ENCODE measurements around the gene RANBP1. TPM values are rescaled to one million over a fixed set of nuclear protein-coding genes. Genes with fewer than 3 reads are reported as not detected.

Gene RANBP1
- total RNA-seq, 2 donors from 2014 or later, result 295 to 349 TPM

DNA sequence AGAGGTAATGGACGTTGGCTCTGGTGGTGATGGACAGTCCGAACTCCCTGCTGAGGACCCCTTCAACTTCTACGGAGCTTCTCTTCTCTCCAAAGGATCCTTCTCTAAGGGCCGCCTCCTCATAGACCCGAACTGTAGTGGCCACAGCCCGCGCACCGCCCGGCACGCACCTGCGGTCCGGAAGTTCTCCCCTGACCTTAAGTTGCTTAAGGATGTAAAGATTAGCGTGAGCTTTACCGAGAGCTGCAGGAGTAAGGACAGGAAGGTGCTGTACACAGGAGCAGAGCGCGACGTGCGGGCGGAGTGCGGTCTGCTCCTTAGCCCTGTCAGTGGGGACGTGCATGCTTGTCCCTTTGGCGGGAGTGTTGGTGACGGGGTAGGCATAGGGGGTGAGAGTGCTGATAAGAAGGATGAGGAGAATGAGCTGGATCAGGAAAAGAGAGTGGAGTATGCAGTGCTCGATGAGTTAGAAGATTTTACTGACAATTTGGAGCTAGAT lies 29.8 kb upstream of the RANBP1 start:
- no peak for DNase-seq (ENCODE audit: low spot score in 2 of 2)
- Mint-ChIP-seq H3K9me3 (no peaks in the 10 kb centered on the region), H3K36me3 (peaks cover 33 to 40% of the 10 kb centered on the region in 2 donors), H3K27ac (peak overlapping the region in 1 of 2 donors; percentile 68)
- no peak for ATAC-seq

DNA sequence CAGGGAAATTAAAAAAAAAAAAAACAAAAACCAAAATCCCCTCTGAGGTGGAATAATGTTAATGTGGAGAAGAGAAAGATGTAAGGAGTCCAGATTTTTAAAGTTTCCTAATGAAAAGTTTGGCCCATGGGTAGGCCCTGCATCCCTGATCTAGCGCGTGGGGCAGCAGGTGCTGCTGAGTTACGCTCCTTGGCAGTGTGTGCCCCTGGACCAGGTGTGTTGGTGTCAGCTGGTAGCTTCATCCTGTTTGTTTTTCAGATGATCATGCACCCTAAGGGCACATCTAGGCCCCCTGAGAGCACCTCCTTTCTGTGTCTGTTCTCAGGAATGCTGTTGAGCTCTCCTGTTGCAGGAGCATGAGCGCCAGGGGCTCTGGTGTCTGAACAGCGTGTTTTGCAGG lies 29.1 kb upstream of the RANBP1 start:
- Mint-ChIP-seq H3K27ac (peak overlapping the region; percentile 68 to 89), H3K9me3 (no peaks in the 10 kb centered on the region), H3K36me3 (peaks cover 35 to 40% of the 10 kb centered on the region in 2 donors)
- no peak for DNase-seq (ENCODE audit: low spot score in 2 of 2)
- ATAC-seq, result no peak

DNA sequence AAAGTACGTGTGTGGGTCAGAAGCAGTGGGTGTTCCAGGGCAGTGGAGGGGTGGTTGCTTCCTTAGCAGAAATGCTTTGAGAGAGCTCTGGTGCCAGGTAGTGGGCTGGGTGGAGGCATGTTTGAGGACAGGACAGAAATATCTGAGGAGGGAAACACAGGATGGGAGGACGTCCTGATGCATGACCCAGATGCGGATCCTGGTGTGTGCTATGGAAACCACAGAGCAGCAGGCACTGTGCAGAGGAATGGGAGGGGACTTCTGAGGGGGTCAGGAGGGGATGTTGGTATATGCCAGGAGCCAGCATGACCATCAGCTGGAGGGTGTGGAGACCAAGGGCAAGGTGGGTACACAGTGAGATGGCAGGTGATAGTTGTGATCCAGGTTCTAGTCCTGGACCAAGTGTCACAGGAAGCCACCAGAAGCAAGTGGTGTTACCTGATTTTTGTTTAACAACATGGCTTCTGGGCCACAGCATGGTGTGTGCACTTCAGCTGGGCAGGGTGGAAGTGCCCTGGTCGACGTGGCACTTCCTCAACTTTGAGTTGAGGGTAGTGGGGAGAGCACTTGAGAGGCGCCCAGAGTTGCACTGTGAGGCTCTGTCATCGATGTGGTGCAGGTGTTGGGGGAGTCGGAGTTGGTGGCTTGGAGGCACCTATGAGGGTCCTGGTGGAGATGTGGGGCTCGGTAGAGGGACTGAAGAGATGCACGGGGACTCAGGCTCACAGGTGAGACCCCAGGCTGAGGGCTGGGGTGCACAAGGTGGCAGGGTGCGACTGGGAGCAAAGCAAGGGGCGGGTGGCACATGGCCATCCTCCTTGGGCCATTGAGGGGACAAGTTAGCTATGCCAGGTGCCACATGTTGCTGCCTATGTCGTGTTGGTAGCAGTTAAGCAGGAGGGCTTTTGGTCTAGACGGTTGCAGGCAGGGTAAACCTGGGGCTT lies 28.3 kb upstream of the RANBP1 start:
- H3K36me3 Mint-ChIP-seq, result peaks cover 35 to 38% of the 10 kb centered on the region in 2 donors
- ATAC-seq (no peak), DNase-seq (ENCODE audit: low spot score in 2 of 2) (no peak)
- no peaks in the 10 kb centered on the region for H3K9me3 Mint-ChIP-seq
- peak overlapping the region; percentile 68 to 89 for H3K27ac Mint-ChIP-seq

DNA sequence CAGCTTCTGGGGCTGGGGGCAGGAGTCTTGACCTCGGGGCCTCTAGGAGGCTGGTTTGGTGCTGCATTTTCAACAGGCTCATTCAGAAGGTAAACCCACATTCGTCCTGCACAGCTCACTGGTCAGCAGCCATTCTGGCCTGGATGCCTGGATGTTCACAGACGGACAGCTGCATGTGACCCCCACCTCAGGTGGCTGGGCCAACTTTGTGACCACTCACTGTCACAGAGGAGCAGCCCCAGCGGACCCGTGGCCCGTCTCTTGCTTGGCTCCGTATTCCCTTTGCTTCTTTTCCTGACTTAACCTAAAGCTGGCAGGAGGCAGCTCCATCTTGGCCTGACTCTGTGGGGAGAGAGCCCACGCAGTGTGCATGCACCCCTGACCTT lies 27.6 kb upstream of the RANBP1 start:
- no peak overlapping the region for H3K27ac Mint-ChIP-seq
- ATAC-seq, result no peak
- H3K36me3 Mint-ChIP-seq, result peaks cover 35 to 38% of the 10 kb centered on the region in 2 donors
- H3K9me3 Mint-ChIP-seq, result no peaks in the 10 kb centered on the region
- DNase-seq (ENCODE audit: low spot score in 2 of 2), result no peak

DNA sequence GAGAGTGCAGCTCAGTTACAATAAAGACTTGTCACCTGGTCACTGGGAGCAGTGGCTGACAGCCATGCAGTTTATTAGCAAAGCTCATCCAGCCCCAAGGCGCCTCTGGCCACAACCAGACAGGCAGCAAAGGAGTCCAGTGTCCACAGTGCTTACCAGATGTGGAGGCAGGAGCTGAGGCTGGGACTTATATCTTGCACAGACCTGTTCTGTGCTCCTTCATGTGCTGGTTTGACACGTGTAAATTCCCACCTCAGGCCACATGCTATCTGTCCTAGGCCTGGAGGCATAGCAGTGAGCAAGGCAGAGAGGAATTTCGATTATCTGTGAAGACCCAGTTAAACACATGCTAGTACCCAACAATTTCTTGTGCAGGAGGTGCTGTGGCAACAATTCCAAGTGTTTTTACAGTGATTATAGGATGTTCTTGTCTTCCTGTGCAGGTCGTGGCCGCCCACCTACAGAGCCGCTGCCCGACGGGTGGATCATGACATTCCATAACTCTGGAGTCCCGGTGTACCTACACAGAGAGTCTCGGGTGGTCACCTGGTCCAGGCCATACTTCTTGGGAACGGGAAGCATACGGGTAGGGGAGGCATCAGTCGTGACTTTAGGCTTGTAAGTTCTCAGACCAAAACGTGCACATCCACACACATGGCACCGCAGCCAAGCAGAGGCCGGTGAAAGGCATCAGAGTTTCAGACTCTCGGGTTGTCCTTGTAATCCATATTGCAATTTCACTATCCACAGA lies 26.5 kb upstream of the RANBP1 start:
- H3K9me3 Mint-ChIP-seq, result no peaks in the 10 kb centered on the region
- no peak for ATAC-seq
- H3K36me3 Mint-ChIP-seq, result peaks cover 44 to 46% of the 10 kb centered on the region in 2 donors
- no peak overlapping the region for H3K27ac Mint-ChIP-seq
- DNase-seq (ENCODE audit: low spot score in 2 of 2), result no peak

DNA sequence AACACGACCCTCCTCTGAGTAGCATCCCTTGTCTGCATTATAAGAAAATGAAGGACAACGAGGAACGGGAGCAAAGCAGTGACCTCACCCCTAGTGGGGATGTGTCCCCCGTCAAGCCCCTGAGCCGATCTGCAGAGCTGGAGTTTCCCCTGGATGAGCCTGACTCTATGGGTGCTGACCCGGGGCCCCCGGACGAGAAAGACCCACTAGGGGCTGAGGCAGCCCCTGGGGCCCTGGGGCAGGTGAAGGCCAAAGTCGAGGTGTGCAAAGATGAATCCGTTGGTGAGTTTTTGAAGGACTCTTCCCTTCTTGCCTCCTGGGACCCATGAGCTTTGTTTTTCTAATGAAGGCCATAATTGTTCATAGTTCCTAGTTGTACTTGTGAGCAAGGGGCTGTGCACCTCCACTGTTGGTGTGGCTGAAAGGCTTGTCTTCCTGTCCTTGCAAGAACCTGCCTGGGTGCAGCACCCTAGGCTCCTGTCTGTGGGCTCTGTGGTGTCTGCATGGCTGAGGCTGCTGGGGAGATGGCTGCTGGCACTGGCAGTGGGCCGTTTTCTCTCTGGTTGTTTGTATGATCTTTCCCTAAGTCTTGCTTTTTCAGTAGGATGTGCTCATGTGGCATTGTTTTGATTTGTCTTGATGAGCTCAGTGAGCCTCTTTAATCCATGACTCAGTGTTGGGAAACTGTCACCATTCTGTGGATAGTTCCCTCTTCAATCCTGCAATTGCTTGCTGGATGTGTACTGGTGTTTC lies 25.8 kb upstream of the RANBP1 start:
- ATAC-seq (no peak), DNase-seq (ENCODE audit: low spot score in 2 of 2) (no peak)

DNA sequence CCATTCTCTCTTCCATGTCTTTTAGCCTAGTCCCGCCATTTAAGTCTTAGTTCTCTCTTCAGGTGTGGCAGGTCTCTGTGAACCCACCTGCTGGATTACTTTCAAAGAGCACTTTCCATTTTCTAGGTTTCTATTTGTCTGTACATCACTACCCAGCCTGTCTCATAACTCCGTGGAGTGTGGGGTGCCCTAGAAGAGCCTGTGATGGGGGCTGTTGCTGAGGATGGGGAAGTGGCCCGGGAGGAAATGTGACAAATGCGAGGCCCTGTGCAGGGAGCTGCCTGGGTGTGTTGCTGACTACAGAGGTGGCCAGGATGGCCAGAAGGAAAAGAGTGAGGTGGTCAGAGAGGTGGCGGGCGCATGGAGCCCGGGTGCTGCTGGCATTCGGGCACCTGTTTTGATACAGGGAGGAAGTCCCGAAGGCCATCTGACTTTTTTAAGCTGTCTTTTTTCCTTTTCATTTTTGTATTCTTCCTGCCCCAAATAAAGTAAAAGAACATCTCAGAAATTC lies 25.1 kb upstream of the RANBP1 start:
- Mint-ChIP-seq H3K36me3 (peaks cover 51 to 57% of the 10 kb centered on the region in 2 donors), H3K9me3 (no peaks in the 10 kb centered on the region), H3K27ac (peak overlapping the region in 1 of 2 donors; percentile 61)
- DNase-seq (ENCODE audit: low spot score in 2 of 2), result no peak
- ATAC-seq, result no peak

More for the DNA sequence above, 25.8 kb upstream of the RANBP1 start:
- Mint-ChIP-seq H3K27ac (no peak overlapping the region), H3K9me3 (no peaks in the 10 kb centered on the region), H3K36me3 (peaks cover 50% of the 10 kb centered on the region in 2 donors)

DNA sequence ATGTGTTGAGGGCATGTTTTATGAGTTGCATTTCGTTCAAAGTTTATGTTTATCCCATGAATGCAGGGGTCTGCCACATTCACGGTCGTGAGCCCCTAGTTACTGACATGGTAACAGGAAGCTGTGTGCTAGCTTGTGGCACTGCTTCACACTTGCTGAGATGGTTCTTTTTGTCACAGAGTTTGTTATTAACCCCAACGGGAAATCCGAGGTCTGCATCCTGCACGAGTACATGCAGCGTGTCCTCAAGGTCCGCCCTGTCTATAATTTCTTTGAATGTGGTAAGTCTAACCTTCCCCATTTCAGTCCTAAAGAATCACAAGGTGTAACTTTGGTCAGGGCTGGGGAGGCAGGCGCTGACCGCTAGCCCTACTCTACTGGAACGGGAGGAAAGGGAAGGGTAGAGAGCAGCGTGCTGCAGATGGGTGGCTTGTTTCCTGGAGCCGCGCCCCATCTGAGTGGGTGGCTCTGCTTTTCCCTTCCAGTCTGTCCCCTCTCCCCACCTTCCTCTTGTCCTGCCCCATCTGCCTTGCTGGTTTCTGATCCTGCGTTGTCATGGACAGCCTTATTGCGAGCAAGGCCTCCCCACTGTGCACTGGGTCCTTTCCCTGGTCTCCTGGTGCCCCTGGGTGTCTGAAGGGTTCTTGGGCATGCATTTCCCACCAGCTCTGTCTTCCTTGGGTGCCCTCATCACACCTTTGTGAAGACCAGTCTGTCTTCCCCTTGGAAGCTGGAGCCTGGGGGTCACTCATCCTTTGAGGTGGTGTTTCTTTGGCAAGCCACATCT lies 24.0 kb upstream of the RANBP1 start:
- Mint-ChIP-seq H3K27ac (peak overlapping the region; percentile 18 to 25), H3K9me3 (no peaks in the 10 kb centered on the region), H3K36me3 (peaks cover 42 to 67% of the 10 kb centered on the region in 2 donors)
- ATAC-seq, result no peak
- no peak for DNase-seq (ENCODE audit: low spot score in 2 of 2)

DNA sequence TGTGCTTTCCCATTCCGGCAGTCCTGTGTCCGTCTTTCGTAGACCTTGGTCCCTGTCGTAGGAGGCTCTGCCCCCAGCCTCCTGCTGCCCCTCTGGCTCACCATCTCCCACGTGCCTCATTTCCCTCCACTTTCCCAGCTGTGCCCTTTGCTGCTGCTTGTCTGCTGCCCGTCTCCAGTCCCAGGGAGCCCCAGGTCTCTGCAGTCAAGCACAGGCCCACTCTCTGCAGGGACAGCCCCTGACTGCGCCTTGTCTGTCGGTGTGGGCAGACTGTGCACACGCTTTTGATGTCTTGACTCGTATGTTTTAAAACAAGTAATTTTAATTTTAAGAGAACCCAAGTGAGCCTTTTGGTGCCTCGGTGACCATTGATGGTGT lies 23.4 kb upstream of the RANBP1 start:
- Mint-ChIP-seq H3K27ac (peak overlapping the region; percentile 13 to 25), H3K36me3 (peaks cover 36 to 67% of the 10 kb centered on the region in 2 donors), H3K9me3 (no peaks in the 10 kb centered on the region)
- ATAC-seq (no peak), DNase-seq (ENCODE audit: low spot score in 2 of 2) (no peak)

DNA sequence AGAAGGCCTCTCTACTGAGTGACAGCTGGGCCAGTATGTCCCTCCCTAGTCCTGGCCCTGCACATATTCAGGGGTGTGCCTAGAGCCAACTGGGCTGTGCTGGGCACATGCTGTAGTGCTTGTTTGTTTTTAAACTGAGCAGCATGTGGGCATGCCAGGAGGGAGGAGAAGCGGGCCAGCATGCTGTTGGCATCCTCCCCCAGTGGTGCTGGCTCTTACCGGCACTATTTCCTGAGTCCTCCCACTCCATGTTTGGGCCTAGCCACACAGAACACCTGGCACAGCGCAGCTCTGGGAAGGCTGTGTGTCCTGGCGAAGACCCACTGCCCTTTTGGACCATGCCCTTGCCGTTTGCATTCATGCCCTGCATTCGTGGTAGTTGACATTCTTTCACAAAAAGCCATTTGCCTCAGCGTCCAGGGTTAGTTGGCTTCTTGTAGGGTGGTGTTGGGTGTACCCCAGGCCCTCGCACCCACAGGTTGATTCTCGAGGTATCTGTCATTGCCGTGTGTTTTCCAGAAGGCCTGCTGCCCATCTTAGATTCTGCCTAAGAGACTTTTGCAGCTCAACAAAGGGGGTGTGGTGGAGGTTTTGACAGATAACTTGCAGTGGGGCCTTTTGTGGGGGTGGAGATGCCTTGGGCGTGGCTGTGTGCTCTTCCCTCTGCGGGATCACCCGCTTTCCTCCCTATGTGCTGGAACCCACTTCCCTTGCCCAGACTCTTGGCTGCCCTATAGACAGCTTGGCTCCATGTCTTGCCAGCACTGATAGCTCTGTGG lies 22.3 kb upstream of the RANBP1 start:
- Mint-ChIP-seq H3K27ac (peak overlapping the region in 1 of 2 donors; percentile 78), H3K36me3 (peaks cover 31 to 63% of the 10 kb centered on the region in 2 donors), H3K9me3 (no peaks in the 10 kb centered on the region)
- DNase-seq (ENCODE audit: low spot score in 2 of 2) (no peak), ATAC-seq (no peak)

DNA sequence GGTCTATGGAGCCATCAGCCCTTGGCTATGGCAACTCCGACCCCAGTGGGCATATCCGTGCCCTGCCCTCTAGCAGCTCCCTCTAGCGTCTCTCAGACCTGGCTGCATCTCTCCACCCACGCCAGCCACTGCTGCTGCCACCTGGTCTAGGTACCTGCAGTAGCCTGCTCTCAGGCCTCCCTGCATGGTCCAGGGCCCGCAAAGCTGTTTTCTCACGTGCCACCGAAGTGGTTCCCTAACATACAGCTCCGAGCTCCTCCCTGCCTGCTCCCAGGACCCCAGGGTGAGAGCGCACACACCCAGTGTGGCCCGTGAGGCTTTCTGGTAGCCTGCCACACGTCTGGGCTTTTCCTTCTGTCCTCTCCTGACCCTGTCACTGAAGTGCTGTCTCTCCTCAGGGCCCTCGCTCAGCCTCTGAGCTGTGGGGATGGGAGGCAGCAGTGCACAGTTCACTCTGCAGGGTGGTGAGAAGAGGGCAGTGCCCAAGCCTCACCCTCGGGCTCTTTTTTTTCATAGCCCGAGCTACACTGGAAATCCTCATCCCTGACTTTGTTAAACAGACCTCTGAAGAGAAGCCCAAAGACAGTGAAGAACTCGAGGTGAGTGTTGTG lies 21.6 kb upstream of the RANBP1 start:
- peak overlapping the region; percentile 75 to 78 for H3K27ac Mint-ChIP-seq
- DNase-seq (ENCODE audit: low spot score in 2 of 2), result no peak
- no peaks in the 10 kb centered on the region for H3K9me3 Mint-ChIP-seq
- no peak for ATAC-seq
- H3K36me3 Mint-ChIP-seq, result peaks cover 31 to 62% of the 10 kb centered on the region in 2 donors

DNA sequence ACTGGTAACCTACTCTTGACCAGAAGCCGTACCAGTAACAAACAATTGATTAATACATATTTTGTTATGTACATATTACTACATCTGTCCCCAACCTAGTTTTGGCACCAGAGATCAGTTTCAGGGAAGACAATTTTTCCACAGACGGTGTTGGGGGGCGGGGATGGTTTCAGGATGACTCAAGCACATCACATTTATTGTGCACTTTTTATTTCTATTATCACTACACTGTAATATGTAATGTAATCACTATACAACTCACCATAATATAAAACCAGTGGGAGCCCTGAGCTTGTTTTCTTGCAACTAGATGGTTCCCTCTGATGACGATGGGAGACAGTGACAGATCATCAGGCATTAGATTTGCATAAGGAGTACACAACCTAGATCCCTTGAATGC lies 20.4 kb upstream of the RANBP1 start:
- peak in 1 of 2 donors; percentile 26 for ATAC-seq
- Mint-ChIP-seq H3K27ac (peak overlapping the region in 1 of 2 donors; percentile 75), H3K9me3 (no peaks in the 10 kb centered on the region), H3K36me3 (peaks cover 29 to 67% of the 10 kb centered on the region in 2 donors)
- no peak for DNase-seq (ENCODE audit: low spot score in 2 of 2)

DNA sequence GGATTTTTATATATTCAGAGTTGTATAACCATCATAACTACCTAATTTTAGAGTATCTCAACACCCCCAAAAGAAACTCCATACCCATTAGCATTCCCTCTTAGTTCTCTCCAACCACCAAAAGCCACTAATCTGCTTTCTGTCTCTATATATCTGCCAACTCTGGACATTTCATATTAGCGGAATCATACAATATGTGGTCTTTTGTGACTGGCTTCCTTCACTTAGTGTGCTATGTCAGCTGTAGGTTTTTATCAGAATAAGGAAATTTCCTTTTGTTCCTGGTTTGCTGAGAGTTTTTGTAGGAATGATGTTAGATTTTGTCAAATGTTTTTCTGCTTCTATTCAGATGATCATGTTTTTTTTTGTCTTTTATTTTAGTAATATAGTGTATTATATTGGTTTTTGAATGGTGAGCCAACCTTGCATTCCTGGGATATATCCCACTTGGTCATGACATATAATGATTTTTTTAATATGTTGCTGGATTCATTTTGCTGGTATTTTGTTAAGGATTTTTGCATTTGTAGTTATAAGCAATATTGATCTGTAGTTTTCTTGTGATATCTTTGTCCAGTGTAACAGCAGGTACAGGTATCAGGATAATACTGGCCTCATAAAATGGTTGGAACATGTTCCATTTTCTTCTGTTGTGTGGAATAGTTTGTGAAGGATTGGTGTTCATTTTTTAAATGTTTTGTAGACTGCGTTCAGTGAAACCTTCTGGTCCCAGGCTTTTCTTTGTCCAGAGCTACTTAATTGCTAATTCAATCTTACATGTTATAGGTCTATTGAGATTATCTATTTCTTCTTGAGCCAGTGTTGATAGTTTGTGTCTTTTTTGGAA lies 19.1 kb upstream of the RANBP1 start:
- Mint-ChIP-seq H3K36me3 (peaks cover 18 to 55% of the 10 kb centered on the region in 2 donors), H3K9me3 (no peaks in the 10 kb centered on the region), H3K27ac (no peak overlapping the region)
- no peak for DNase-seq (ENCODE audit: low spot score in 2 of 2)
- ATAC-seq, result no peak
